OCI-LY1 (cell line): Measurements from ENCODE around the gene TRPM3.
"Not testable (repeated sequence)": the region's sequence is repeated elsewhere in the genome, so short reads cannot be mapped to it uniquely, and the experiment has no call there.

ENCODE experiments used
- CTCF ChIP-seq: fragments of 200-600 bp; sonication (generic), shearing (Covaris generic); IDR thresholded peaks from 2 replicates; pipeline ENCODE4 v1.5.1; 2017; ENCODE audit warnings: mild to moderate bottlenecking, antibody characterized with exemption, low read length, moderate library complexity, mixed read lengths
- EZH2 ChIP-seq: fragments of 200-600 bp; sonication (generic), shearing (Covaris generic); IDR thresholded peaks from 2 replicates; pipeline ENCODE4 v1.8.0; 2017; ENCODE audit warnings: borderline replicate concordance, mixed run types, mild to moderate bottlenecking, antibody characterized with exemption, low read length, moderate library complexity, mixed read lengths

DNA sequence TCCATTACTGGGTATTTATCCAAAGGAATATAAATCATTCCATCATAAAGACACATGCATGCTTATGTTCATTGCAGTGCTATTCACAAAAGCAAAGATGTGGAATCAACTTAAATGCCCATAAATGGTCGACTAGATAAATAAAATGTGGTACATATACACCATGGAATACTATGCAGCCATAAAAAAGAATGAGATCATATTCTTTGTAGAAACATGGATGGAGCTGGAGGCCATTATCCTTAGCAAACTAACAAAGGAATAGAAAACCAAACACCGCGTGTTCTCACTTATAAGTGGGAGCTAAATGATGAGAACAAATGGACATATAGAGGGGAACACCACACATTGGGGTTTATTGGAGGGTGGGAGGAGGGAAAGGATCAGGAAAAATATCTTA is 155.0 kb downstream of the TRPM3 start:
- TF ChIP-seq CTCF, EZH2: not testable (repeated sequence)
